ENCODE measurements around the gene RASA3.
"Not testable (repeated sequence)": the region's sequence is repeated elsewhere in the genome, so short reads cannot be mapped to it uniquely, and the experiment has no call there.

RASA3 gene

GRCh38 chr13:114132419-114133121, at the start of gene RASA3:
Gene RASA3, minus strand, starts transcription at chr13:114132623. Its CDS starts 134 bp downstream, at chr13:114132489.
- peak in 1 of 2 experiments; percentile 51 for DNase-seq (ENCODE audit: low read depth in 2 of 2)

GRCh38 chr13:114179087-114179658, 46.8 kb upstream of the RASA3 start, which contains the start of gene CFAP97D2:
Gene CFAP97D2, plus strand, starts transcription at chr13:114179257. Its CDS starts 74 bp downstream, at chr13:114179331.
- DNase-seq (ENCODE audit: low read depth in 2 of 2), result no peak

- no peak for DNase-seq (ENCODE audit: low read depth in 2 of 2)
Observed at GRCh38 chr13:114177245-114178010, 45.0 kb upstream of the RASA3 start.

- not testable (repeated sequence) for DNase-seq (ENCODE audit: low read depth in 2 of 2)
Observed at GRCh38 chr13:114176359-114176902, 44.0 kb upstream of the RASA3 start.

- no peak for DNase-seq (ENCODE audit: low read depth in 2 of 2)
Observed at GRCh38 chr13:114174529-114174961, 42.1 kb upstream of the RASA3 start.

- no peak for DNase-seq (ENCODE audit: low read depth in 2 of 2)
Observed at GRCh38 chr13:114173745-114174144, 41.3 kb upstream of the RASA3 start.

- DNase-seq (ENCODE audit: low read depth in 2 of 2), result no peak
Observed at GRCh38 chr13:114173272-114173671, 40.8 kb upstream of the RASA3 start.

- DNase-seq (ENCODE audit: low read depth in 2 of 2), result no peak
Observed at GRCh38 chr13:114167885-114168284, 35.5 kb upstream of the RASA3 start.

- no peak for DNase-seq (ENCODE audit: low read depth in 2 of 2)
Observed at GRCh38 chr13:114167426-114167825, 35.0 kb upstream of the RASA3 start.

GRCh38 chr13:114166381-114167131, 34.1 kb upstream of the RASA3 start:
- no peak for DNase-seq (ENCODE audit: low read depth in 2 of 2)

GRCh38 chr13:114164681-114165429, 32.4 kb upstream of the RASA3 start:
- DNase-seq (ENCODE audit: low read depth in 2 of 2), result no peak

- DNase-seq (ENCODE audit: low read depth in 2 of 2), result no peak
Observed at GRCh38 chr13:114164053-114164452, 31.6 kb upstream of the RASA3 start.

GRCh38 chr13:114162533-114162922, 30.1 kb upstream of the RASA3 start:
- no peak for DNase-seq (ENCODE audit: low read depth in 2 of 2)

GRCh38 chr13:114161644-114162532, 29.5 kb upstream of the RASA3 start:
- no peak for DNase-seq (ENCODE audit: low read depth in 2 of 2)

- DNase-seq (ENCODE audit: low read depth in 2 of 2), result no peak
Observed at GRCh38 chr13:114161028-114161556, 28.7 kb upstream of the RASA3 start.

- not testable (repeated sequence) for DNase-seq (ENCODE audit: low read depth in 2 of 2)
Observed at GRCh38 chr13:114158869-114159666, 26.6 kb upstream of the RASA3 start.

GRCh38 chr13:114157869-114158495, 25.6 kb upstream of the RASA3 start:
- DNase-seq (ENCODE audit: low read depth in 2 of 2), result no peak
